Cortex of kidney (tissue), 1 donor: ENCODE data around the gene PLEKHG4B.
"Not testable (repeated sequence)": the region's sequence is repeated elsewhere in the genome, so short reads cannot be mapped to it uniquely, and the experiment has no call there.

Experiments used
- DNase-seq: peaks from one replicate; lab custom pipeline; 2025; lab: John Stamatoyannopoulos, UW

PLEKHG4B gene

DNA sequence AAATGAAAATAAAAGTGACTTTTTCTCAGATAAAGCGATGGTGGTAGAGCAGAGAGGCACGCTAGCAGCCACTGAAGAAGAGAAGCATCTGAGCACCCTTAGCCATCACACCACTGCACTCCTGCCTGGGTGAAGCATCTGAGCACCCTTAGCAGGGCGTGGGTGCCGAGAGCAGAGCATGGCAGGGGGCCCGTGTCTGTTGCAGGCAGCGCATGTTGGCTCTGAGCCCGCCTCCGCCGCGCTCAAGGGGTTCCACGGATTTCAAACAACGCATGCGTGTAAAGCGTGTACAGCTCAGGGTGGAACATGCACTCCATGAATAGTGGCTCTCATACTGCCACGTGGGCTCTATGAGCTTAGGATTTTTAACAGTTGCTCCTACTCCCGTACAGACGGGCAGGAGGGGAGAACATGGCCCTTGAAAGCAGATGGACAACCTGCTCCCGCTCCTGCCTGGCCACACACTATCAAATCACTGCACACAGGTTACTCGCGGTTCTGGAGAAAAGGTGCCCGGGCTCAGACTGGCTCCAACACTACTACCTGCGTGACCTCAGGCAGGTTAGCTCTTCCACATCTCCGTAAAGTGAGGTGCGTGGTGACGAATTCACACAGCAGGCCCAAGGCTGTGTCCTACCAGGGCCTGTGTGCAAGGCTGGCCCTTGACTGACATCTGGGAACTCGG is 111.4 kb downstream of the PLEKHG4B start:
- no peak for DNase-seq

DNA sequence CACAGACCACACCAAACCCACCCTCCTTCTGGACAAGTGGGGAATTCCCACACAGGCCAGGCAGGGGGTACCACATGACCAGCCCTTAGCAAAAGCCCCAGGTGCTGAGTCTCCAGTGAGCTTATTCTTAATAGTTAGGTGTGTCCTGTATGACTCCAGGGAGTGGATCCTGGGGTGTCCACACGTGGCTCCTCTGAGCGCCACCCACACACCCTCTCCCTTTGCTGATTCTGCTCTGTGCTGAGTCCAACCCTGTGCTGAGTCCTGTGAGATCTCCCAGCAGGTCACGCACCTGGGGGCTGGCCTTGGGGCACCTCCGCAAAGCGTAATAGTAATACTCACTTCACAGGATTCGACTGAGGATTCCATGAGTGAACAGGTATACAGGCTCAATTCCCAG is 112.0 kb downstream of the PLEKHG4B start:
- no peak for DNase-seq

DNA sequence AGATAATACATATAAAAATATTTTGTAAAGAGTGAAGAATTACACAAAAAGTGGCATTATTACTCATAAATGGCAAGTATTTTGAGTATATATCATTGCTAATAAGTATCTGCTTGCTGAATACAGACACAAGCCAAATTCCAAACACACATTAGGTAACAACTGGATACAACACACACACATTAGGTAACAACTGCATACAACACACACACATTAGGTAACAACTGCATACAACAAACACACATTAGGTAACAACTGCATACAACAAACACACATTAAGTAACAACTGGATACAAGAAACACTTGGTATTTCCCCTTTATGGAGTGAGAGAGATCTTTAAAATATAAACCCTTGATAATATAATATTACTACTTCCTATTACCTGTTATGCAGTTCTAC is 112.5 kb downstream of the PLEKHG4B start:
- no peak for DNase-seq

DNA sequence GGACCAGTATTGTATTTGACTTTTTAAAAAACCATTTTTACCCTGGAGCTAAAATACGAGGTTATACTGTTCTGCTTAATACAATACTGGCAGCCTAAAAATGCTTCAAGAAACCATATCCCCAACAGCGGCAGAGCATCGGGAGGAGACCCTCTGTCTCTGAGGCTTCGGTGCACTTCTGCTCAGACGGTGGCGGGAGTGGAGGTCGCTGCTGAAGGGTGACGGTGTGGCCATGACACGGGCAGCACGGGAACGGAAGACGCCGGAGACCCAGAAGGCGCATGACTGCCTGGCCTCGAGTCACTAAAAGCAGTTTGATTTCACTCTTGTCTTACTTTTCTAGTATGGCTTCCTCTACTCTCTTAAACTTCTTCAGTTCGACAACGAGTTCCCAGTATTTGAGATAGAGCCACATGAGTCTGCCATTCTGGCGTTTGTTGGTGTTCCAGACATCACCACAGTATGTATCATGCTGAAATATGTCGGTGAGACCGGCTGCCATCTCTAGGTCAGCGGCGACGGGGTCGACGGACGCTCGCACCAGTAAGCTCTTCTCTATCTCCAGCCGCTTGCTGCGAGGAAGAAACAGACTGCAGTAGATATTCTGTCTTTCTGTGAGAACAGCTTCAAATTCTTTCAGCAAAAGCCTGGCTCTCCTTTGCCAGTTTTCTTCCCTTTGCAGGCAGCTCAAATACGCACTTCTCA is 113.2 kb downstream of the PLEKHG4B start:
- no peak for DNase-seq

DNA sequence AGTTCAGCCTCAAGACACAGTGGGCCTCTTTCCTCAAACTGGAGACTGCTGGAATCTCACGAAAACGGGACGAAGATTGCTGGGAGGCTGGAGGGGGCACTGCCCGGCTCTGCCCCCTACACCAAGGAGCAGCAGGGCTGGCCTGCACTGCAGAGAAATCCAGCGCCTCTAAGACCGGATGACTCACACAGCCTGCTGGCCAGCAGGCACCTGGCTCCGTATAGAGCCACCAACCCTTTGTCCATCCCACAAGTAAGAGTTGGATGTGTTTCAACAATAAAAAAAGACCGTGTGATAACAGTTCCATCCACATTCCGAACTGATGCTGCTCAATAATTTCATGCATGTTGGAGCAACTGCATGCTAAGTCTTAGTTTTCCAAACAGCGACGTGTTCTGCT is 114.4 kb downstream of the PLEKHG4B start:
- DNase-seq, result no peak

DNA sequence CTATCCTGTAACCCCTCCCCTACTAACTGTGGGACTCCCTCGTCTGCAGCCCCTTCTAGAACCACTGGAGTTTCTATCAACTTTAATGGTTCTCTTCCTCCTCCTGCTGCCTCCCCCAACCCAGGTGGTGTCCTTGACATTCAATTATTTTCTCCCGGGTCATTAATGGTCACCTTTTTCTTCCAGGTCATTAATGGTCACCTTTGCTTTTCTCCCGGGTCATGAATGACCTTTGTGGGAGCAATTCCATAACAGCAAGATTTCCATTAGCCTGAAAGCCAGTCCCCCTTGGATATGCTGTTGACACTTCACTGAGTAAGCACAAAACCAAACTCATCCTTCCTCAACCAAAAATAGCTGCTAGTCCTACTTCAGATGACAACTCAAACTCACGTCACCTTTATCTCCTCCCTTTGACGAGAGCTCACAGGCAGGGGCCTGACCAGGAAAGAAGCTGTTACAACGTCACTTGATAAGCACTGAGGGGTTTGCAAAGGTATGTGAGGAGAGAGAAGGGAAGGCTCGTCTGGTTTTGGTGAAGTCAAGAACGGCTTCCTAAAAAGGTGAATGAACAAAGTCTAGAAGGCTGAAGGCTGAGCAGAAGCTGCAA is 115.1 kb downstream of the PLEKHG4B start:
- no peak for DNase-seq

DNA sequence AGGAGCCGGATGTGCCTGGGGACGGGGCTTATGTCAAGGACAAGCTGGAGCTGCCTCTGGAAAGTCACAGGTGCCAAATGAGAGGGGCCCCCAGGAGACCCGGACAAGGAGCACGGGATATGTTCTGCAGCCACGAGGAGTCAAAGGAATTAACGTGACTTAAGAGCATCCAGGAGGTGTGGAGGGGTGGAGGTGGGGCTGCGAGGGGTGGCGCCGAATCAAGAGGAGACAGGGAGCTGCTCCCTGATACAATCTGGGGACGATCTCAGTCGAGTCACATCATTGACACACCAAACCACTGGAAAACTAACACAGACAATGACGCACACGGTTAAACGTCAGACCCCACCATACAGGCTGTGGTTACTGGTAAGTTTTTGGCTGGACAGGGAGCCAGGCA is 115.6 kb downstream of the PLEKHG4B start:
- DNase-seq, result no peak

DNA sequence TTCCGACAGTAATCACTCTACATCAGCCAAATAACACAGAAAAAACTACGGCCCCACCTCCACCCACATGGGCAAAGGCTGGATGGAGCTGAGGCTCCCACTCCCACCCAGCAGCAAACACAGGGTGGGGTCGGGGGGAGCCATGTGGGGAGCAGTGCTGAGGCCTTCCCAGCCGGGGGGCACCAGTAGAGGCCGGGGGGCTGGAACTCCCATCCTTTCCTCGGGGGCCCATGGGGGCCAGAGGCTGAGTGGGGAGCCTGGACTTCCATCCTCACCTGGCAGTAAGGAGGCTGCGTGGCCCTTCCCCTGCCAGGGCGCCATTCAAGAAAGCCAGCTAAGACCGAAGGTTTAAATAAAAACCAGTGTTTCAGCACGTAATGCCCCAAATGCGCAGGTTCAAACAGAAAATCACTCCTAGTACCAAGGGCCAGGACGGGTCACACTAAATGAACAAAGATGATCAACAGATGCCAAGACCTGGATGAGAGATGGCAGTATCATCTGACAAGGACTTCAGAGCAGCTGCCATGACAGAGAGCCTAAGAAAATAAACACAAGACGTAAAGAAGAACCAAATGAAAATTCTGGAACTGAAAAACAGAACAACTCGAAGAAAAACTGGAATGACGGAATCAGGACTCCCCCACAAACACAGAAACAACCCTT is 116.6 kb downstream of the PLEKHG4B start:
- DNase-seq, result no peak

DNA sequence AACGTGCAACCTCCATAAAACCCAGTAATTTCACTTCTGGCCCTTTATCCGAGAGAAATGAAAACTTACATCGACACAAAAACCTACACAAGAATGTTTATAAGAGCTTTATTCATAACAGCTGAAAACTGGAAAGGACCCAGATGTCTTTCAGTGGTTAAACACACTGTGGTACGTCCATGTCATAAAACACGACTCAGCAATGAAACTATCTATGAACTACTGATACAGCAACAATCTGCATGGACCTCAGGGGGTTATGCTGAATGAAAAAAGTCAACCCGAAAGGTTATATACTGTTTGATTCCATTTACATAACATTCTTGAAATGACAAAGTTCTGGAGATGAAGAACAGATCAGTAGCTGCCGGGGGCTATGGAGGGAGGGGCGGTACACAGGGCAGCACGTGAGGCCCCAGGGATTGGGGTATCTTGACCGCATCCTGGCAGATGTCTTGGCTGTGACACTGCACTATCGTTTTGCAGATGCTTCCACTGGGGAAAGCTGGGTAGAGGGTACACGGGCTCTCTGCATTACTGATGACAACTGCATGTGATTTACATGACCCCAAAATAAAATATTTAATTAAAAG is 121.9 kb downstream of the PLEKHG4B start:
- no peak for DNase-seq

DNA sequence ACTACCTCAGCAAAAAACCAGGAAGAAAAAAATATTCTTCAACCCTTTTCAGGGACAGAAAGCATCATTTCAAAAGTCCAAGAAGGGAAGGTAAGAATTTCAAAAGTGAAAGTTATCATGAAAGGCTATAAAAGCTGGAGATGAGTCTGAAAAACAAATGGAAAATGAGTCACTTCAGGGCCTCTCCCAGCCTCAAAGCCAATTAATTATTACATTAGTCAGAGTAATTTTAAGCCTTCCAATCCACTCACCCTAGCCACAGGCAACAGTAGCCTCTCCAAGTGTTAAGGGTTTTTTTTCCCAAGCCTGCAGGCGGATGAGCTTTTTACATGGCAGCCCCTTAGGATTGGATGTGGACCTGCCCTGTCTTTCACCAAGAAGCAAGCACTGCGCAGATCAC is 123.3 kb downstream of the PLEKHG4B start:
- not testable (repeated sequence) for DNase-seq

DNA sequence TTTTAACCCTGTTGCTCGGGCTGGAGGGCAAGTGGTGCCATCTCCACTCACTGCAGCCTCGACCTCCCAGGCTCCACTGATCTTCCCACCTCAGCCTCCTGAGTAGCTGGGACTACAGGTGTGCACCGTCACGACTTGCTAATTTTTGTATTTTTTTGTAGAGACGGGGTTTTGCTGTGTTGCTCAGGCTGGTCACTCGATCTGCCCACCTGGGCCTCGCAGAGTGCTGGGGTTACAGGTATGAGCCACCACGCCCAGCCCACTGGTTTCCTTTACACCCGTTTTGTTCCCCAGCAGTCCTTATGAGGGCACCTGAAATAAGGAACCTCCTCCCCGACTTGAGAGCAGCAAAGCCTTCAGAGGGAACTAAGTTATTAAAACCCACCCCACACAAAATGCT is 124.1 kb downstream of the PLEKHG4B start:
- not testable (repeated sequence) for DNase-seq

DNA sequence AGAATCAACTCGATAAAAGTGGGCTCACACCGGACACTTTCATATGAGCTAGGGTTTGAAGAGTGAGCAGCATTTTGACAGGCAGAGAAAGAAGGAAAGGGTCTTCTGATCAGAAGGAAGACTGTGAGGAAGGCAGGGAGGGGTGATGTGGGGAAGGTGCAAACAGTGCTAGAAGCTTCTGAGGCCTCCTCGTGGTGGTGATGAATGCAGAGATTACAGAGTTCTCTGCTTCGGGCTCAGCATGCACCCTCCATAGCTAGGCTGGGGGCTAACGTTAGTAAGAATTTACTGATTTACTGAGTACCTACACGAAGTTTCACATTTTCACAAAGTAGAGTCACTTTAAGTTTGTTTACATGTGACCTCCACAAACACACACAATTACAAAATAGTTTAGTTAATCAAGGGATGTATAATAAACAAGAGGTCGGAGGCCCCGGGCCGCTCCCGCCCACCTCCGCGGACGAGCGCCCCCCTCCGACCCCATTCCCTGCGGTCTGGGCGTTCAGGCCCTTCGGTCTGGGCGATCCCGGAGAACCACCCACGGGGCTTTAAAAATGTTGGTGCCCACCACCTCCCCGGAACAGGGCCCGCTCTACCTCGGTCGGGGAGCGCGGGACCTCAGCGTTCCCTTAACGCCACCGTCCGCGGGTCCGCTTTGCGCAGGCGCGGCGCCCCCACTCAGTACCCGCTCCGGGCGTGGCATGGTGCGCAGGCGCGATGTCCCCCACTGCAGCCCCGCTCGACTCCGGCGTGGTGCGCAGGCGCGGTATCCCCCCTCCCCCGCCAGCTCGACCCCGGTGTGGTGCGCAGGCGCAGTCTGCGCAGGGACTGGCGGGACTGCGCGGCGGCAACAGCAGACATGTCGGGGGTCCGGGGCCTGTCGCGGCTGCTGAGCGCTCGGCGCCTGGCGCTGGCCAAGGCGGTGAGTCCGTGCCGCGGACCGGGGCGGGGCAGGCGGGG is 125.8 kb downstream of the PLEKHG4B start, which contains the start of the genes CCDC127 and SDHA:
CCDC127 (minus strand) TSS at position 660 of the 963 bp plus-strand sequence. CDS start 1,304 bp downstream, outside the sequence.
SDHA (plus strand) TSS at position 827 of the 963 bp plus-strand sequence; CDS start at position 863, 36 bp downstream.
- peak; percentile 75 for DNase-seq

DNA sequence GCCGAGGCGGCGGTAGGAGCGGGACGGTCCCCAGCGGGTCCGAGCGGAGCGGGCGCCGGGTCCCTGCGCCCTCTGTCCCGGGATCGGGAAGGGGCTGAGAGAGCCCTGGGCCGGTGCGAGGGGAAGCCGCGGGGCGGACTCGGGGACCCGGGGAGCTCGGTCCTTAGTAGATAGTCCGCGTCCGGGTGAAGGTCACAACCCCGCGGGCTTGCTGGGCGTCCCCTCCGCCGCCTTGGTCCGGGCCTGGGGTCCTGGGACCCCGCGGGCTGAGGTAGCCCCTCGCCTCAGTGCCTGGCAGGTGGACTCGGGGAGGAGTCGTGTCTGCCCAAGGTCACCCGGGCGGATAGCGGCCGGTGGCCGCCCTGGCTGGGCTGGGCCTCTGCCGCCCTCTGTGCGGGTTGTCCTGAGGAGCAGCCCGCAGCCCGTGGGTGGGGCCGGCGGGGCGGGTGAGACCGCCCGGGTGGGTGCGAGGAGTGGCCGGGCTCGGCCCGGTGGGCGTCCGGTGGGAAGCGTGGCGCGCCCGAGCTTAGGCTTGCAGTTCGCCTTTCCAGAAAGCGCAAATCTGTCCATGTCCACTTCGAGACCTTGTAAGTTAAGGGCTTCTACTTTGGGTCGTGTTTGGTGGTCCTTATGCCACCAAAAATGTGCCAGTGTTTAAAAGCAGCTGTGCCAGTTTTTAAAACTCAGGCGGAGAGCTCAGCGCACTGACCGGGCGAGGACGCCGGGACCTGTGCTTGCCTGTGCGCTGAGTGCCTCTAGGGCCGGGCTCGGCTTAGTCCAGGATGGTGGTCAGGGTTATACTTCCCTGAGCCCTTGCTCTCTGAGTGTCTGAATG is 126.7 kb downstream of the PLEKHG4B start:
- no peak for DNase-seq

DNA sequence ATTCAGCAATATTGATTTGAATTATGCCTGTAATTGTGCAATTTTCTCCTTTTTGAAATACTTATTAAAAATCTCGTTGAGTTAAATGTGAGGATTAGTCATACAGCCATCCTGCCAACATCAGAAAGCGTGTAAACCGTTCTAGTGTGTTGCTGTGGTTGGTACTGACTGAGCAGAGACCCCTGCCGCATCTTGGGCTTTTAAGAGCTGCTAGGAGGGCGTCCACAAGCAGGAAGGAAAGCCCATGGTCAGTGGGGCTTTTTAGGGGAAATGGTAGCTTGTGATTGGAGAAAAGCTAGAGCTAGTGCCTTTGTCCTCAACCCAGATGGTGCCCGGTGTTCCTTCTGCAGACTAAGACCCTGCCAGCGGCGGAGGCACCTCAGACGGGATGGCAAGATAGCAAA is 127.5 kb downstream of the PLEKHG4B start:
- no peak for DNase-seq

DNA sequence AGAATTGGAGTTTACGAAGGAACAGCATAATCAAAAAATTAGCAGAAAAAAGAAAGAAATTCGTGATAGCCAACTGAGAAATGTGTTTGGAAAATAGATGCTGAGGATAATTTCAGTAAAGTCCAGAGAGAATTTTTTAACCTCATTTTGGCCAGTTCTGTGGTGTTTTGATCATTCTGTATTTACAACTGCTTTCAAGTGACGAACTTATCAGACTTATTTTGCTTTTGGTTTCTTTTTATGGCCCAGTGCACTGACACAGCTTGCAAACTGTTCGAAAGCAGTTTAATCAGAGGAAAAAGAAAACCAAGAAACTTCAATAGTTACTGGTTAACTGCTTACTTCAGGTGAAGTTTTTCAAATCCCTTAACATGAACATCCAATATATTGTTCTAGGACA is 128.0 kb downstream of the PLEKHG4B start:
- no peak for DNase-seq

DNA sequence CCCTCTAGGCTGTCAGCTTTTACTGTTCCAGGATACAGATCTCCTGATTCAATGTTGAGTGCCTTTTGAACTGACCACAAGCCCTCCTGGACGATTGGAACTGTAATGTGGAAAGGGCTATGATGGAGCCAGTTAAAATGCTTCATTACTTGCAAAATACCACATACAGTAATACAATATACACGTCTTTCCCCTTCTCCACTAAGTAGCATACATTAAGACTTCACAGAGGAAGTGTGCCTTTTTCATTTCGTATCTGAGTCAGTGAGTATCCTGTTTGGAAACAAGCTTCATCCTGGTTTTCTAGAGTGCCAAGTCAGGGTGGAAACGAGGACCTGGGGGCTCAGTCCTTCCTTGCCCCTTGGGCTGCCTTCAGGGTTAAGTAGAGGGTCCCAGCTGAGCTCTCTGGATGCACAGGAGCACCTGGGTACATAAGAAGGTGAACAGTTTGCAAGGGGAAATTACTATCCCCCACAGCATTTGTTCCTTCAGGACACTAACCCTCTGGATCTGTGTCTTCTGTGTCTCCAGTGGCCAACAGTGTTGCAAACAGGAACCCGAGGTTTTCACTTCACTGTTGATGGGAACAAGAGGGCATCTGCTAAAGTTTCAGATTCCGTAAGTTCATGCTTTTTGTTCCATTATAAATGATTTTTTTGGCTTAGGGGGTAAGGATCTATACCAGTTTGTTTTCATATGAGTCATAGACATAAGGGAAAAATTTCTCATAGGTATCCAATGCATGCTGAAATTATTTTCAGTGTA is 131.2 kb downstream of the PLEKHG4B start:
- DNase-seq, result not testable (repeated sequence)

DNA sequence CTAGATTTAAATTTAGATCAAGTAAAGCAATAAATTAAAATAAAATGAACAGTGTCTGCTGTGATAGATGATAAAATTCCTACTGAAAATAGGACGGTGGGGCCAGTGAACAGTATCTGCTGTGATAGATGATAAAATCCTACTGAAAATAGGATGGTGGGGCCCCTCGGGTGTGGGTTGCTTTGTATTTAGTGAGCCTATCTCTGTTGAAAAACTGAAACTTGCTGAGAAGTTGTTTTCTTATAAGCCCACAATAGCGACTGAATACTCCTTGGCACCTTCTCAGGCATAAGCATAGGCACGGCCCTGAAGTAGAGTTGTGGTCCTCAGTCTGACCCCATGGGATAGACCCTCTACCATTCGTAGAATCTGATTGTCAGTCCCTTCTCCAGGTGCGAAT is 131.8 kb downstream of the PLEKHG4B start:
- no peak for DNase-seq

DNA sequence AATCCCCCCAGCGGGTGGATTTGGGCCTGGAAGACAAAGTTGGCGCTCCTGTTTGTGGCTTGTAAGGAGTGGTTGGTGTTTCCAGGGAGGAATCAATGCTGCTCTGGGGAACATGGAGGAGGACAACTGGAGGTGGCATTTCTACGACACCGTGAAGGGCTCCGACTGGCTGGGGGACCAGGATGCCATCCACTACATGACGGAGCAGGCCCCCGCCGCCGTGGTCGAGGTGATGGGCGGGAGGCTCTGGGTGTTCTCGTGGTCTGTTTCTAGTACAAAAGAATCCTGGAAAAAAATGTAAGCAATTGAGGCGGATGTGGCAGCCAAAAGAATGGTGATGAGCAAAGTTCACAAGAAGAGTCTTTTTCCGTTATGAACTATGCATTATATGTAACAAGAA is 133.4 kb downstream of the PLEKHG4B start:
- DNase-seq, result no peak

DNA sequence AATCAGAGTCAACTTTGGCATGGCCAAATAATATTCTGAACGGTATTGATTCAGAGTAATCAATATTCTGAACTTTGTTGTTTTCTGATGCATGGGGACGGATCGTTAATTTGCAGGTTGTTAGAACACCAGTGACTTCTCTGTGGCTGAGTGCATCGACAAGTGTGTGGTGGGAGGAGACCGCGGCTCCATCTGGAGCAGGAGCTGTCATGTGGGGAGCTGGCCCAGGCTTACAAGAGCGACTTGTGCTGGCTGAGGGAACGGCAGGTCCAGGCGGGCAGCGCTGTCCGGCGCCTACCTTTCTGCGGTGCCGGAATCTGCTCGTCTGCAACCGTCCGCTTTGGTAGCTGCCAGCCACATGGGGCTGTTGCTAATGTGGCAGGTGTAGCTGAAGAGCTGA is 135.4 kb downstream of the PLEKHG4B start:
- DNase-seq, result not testable (repeated sequence)
